Osteocyte (in vitro differentiated cells): ENCODE data around the gene FLOT1. TPM values are rescaled to one million over a fixed set of nuclear protein-coding genes. Genes with fewer than 3 reads are reported as not detected.

Source experiments
- DNase-seq: peaks from one replicate; pipeline ENCODE4 v3.0.0; 2021; ENCODE audit warnings: mixed read lengths; ENCODE audit not compliant: unreplicated experiment; ENCODE audit errors: extremely low spot score
- H3K27ac Mint-ChIP-seq: one replicate; pipeline ENCODE4 v1.8.0; 2021; ENCODE audit warnings: mild to moderate bottlenecking, mixed read lengths; ENCODE audit not compliant: unreplicated experiment
- H3K27me3 Mint-ChIP-seq: one replicate; pipeline ENCODE4 v1.8.0; 2021; ENCODE audit warnings: mixed read lengths; ENCODE audit not compliant: unreplicated experiment
- H3K36me3 Mint-ChIP-seq: one replicate; pipeline ENCODE4 v1.8.0; 2021; ENCODE audit warnings: mixed read lengths; ENCODE audit not compliant: unreplicated experiment
- H3K4me1 Mint-ChIP-seq: one replicate; pipeline ENCODE4 v1.8.0; 2021; ENCODE audit warnings: mixed read lengths; ENCODE audit not compliant: unreplicated experiment
- H3K4me3 Mint-ChIP-seq: one replicate; pipeline ENCODE4 v1.8.0; 2021; ENCODE audit warnings: mild to moderate bottlenecking, moderate library complexity, mixed read lengths; ENCODE audit not compliant: unreplicated experiment
- H3K9me3 Mint-ChIP-seq: one replicate; pipeline ENCODE4 v1.8.0; 2021; ENCODE audit warnings: mixed read lengths; ENCODE audit not compliant: unreplicated experiment
- CTCF ChIP-seq: fragments of 200-600 bp; sonication (generic); IDR thresholded peaks from 2 replicates; pipeline ENCODE4 v1.5.0; 2021; ENCODE audit warnings: antibody characterized with exemption, mild to moderate bottlenecking, moderate library complexity
- total RNA-seq: library from RNA; stranded (reverse); gene quantifications from 2 replicates; pipeline ENCODE4 v1.2.1, GENCODE V29; 2021

Gene FLOT1
- total RNA-seq, 1 donor from 2014 or later, result 88.1 TPM

DNA sequence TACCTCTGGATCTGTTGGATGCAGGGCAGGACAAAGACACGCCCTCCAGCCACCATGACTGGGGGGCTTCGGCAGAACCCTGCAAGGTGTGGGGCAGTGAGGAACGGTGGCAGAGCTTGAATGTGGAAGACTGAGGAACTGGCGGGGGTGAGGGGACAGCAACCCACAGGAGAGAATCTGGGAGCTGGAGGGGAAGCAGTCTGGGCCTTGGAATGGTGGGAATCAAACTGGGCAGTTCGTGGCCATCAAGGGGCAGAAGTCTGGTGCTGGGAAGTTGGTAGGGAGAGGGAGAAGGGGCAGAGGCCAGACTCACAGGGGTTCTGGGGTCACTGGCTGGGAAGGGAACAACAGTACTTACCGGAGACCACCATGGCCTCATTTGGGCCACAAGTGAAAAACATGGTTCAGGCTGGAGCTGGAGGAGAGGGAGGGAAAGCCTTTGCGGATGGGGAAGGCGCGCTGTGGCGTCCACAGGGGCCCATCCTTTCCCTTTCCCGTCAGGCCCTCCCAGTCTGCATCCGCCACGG is 635 bp downstream of the FLOT1 start:
- Mint-ChIP-seq H3K4me3 (peak overlapping the region; percentile 99), H3K27ac (peak overlapping the region; percentile 95), H3K4me1 (peaks cover 45% of the 10 kb centered on the region), H3K36me3 (peaks cover 46% of the 10 kb centered on the region), H3K9me3 (no peaks in the 10 kb centered on the region), H3K27me3 (no peaks in the 10 kb centered on the region)
- DNase-seq, result no peak
- TF ChIP-seq CTCF, result no peak

DNA sequence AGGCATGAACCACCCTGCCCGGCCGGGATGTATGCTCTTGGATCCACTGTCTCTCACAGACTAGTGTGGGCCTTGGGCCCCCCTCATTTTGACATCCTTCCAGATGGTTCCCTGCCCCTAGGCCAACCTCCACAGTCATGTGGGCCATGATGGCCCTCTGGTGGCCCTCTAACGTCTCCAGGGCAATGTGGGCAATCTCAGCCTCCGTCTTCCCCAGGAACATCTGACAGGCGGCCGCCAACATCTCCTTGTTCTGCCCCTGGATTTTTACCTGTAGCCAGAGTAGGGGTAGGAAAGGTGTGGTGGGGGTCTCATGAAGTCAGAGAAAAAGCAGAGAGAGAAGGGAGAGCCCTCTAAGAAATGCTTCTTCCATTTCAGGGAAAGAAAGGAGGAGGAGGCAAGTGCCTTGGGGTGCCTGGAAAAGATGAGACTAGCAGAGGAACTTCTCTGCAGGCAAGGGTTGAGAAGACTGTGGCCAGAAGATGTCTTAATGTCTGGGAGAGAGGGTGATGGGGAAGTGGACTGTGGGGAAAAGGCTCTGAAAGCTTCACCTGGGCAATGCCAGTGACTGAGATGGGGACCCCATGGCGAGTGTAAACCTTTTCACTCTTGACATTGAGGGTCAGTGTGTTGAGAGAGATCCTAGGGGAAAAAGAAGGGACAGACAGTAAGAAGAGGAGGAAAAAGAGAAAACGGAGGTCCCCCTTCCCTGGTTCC is 1.3 kb downstream of the FLOT1 start:
- no peaks in the 10 kb centered on the region for H3K27me3 Mint-ChIP-seq
- H3K36me3 Mint-ChIP-seq, result peaks cover 49% of the 10 kb centered on the region
- TF ChIP-seq CTCF, result no peak
- peaks cover 41% of the 10 kb centered on the region for H3K4me1 Mint-ChIP-seq
- H3K27ac Mint-ChIP-seq, result peak overlapping the region; percentile 95
- H3K9me3 Mint-ChIP-seq, result no peaks in the 10 kb centered on the region
- no peak for DNase-seq
- H3K4me3 Mint-ChIP-seq, result peak overlapping the region; percentile 99

DNA sequence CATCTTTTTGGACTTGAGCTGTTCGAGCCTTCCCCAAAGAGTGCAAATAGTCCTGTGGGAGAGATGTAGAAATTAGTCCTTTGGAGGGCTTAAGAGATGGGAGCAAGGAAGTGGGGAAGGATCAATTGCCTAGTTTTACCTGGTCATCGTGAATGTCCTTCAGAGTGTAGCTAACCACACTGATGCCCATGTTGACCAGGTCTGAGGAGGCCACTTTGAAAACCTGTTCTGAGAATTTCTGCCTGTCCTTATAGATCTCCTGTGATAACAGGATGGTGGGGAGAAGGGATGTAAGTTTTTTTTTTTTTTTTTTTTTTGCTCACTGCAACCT is 2.0 kb downstream of the FLOT1 start:
- no peak for DNase-seq
- Mint-ChIP-seq H3K9me3 (no peaks in the 10 kb centered on the region), H3K4me1 (peaks cover 41% of the 10 kb centered on the region), H3K27ac (peak overlapping the region; percentile 95), H3K27me3 (no peaks in the 10 kb centered on the region), H3K4me3 (peak overlapping the region; percentile 99), H3K36me3 (peaks cover 55% of the 10 kb centered on the region)
- TF ChIP-seq CTCF, result no peak

GRCh38 chr6:30738532-30738931 is 4.0 kb downstream of the FLOT1 start:
- peaks cover 32% of the 10 kb centered on the region for H3K4me1 Mint-ChIP-seq

More at GRCh38 chr6:30738532-30738931, 4.0 kb downstream of the FLOT1 start:
- no peak for DNase-seq
- H3K36me3 Mint-ChIP-seq, result peaks cover 54% of the 10 kb centered on the region
- H3K27ac Mint-ChIP-seq, result peak overlapping the region; percentile 7
- H3K9me3 Mint-ChIP-seq, result no peaks in the 10 kb centered on the region
- H3K4me3 Mint-ChIP-seq, result no peak overlapping the region
- no peaks in the 10 kb centered on the region for H3K27me3 Mint-ChIP-seq
- no peak for TF ChIP-seq CTCF
